ENCODE results near the gene CHID1.

DNA sequence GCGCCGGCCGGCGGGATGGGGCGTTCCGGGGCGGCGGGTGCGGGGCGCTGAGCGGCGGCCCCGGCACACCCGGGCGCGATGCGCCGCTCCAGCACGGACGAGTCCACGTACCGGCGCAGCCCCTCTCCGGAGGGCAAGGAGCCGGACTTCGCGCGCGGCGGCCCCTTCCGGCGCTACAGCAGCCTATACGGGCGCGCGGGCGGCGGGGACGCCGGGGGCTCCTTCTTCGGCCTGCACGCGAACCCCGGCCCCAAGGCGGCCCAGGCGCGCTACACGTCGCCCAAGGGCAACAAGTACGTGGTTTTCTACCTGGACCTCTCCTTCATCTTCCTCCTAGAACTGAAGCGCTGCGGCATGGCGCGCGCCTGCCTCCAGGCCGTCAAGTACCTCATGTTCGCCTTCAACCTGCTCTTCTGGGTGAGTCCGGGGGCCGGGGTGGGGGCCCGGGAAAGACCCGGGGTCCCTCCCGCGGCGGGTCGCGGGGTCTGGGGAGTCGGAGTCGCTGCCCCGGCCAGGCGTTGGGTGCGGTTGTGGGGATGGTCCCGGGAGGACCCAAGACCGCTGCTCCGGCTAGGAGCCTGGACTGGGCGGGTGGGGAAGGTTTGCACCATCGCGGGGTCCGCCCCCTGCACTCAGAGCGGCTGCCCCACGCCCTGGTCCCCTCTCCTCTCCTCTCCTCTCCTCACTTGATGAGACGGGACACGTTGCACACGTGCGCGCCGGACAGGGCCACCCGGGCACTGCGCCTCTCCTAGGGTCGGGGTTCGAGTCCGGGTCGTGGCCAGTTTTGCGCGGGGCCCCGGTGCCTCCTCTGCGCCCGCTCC is 60.4 kb downstream of the CHID1 start:
- TF ChIP-seq CEBPB (IDR thresholded peaks at IDR 0.05; ENCODE audit: low read depth, low read length) (no peak), FOS (IDR thresholded peaks at IDR 0.05; ENCODE audit: low read depth, low read length) (no peak), RAD21 (IDR thresholded peaks at IDR 0.05; ENCODE audit: low read length) (no peak), RFX5 (IDR thresholded peaks at IDR 0.05; ENCODE audit: low read depth, low read length) (no peak), SMC3 (IDR thresholded peaks at IDR 0.05; ENCODE audit: low read depth, low read length) (no peak), USF2 (IDR thresholded peaks at IDR 0.05; ENCODE audit: low read depth, low read length) (no peak), POLR2A (IDR thresholded peaks at IDR 0.05; ENCODE audit: low read depth, low read length) (no peak), MAZ (IDR thresholded peaks at IDR 0.05; ENCODE audit: borderline replicate concordance, low read depth, low read length) (0 out of 2 replicates have a peak, but pooled peaks have one; percentile 1), MAFK (IDR thresholded peaks at IDR 0.05; ENCODE audit: low read depth, low read length) (no peak), BHLHE40 (IDR thresholded peaks at IDR 0.05; ENCODE audit: low read depth, low read length) (no peak)
- TF ChIP-seq, protein P1, sequence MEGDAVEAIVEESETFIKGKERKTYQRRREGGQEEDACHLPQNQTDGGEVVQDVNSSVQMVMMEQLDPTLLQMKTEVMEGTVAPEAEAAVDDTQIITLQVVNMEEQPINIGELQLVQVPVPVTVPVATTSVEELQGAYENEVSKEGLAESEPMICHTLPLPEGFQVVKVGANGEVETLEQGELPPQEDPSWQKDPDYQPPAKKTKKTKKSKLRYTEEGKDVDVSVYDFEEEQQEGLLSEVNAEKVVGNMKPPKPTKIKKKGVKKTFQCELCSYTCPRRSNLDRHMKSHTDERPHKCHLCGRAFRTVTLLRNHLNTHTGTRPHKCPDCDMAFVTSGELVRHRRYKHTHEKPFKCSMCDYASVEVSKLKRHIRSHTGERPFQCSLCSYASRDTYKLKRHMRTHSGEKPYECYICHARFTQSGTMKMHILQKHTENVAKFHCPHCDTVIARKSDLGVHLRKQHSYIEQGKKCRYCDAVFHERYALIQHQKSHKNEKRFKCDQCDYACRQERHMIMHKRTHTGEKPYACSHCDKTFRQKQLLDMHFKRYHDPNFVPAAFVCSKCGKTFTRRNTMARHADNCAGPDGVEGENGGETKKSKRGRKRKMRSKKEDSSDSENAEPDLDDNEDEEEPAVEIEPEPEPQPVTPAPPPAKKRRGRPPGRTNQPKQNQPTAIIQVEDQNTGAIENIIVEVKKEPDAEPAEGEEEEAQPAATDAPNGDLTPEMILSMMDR (conservative IDR thresholded peaks at IDR 0.05; ENCODE audit: low read depth, low read length) = no peak
- TF ChIP-seq, protein P2, sequence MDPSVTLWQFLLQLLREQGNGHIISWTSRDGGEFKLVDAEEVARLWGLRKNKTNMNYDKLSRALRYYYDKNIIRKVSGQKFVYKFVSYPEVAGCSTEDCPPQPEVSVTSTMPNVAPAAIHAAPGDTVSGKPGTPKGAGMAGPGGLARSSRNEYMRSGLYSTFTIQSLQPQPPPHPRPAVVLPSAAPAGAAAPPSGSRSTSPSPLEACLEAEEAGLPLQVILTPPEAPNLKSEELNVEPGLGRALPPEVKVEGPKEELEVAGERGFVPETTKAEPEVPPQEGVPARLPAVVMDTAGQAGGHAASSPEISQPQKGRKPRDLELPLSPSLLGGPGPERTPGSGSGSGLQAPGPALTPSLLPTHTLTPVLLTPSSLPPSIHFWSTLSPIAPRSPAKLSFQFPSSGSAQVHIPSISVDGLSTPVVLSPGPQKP (IDR thresholded peaks at IDR 0.05; ENCODE audit: borderline replicate concordance, low read depth, low read length) = no peak
